CD14-positive monocyte (primary cell): ENCODE measurements around the gene TMEM42. TPM values are rescaled to one million over a fixed set of nuclear protein-coding genes. Genes with fewer than 3 reads are reported as not detected.
A peak's percentile ranks its signal among the peaks of the same experiment; 100 is the strongest.

Experiments
- DNase-seq, 3 donors: peaks; one replicate each; pipeline ENCODE4 v3.0.0-alpha.2; 2011 to 2022
- H2AFZ ChIP-seq: 2 replicates; pipeline ENCODE4 v1.6.0; 2012; ENCODE audit warnings: mild to moderate bottlenecking, low read depth, low read length, inconsistent platforms; ENCODE audit not compliant: insufficient read depth, poor library complexity, severe bottlenecking
- H3K27ac ChIP-seq, 2 donors: 1 replicate in 1 of 2; 2 replicates in 1 of 2; pipeline ENCODE4 v1.5.1; 2012 to 2013; ENCODE audit warnings: low read length in 2 of 2, control low read depth in 1 of 2, inconsistent platforms in 1 of 2, low read depth in 1 of 2, mild to moderate bottlenecking in 1 of 2
- H3K27me3 ChIP-seq, 2 donors: one replicate each; pipeline versions ENCODE4 v1.6.0 to v1.6.1; 2011 to 2013; ENCODE audit warnings: low read length in 2 of 2; ENCODE audit not compliant: control insufficient read depth in 2 of 2, insufficient read depth in 2 of 2
- H3K36me3 ChIP-seq, 2 donors: replicated peaks in 1 of 2; 1 replicate in 1 of 2; 2 replicates in 1 of 2; pipeline versions ENCODE4 v1.5.1 to v1.6.1; 2012 to 2013; ENCODE audit warnings: low read length in 2 of 2, control low read depth in 1 of 2, inconsistent platforms in 1 of 2, mild to moderate bottlenecking in 1 of 2; ENCODE audit not compliant: insufficient read depth in 2 of 2, control insufficient read depth in 1 of 2
- H3K4me1 ChIP-seq, 2 donors: 1 replicate in 1 of 2; 2 replicates in 1 of 2; pipeline versions ENCODE4 v1.5.1 to v1.6.1; 2012 to 2013; ENCODE audit warnings: low read length in 2 of 2, control low read depth in 1 of 2, inconsistent platforms in 1 of 2, mild to moderate bottlenecking in 1 of 2, moderate library complexity in 1 of 2; ENCODE audit not compliant: insufficient read depth in 2 of 2, control insufficient read depth in 1 of 2
- H3K4me2 ChIP-seq: replicated peaks from 2 replicates; pipeline ENCODE3; 2012; ENCODE audit warnings: low read length, moderate library complexity, mild to moderate bottlenecking; ENCODE audit not compliant: poor library complexity, severe bottlenecking; ENCODE audit errors: extremely low read depth
- H3K4me3 ChIP-seq, 3 experiments: fragments of 200-600 bp in 1 of 3; sonication (generic) in 1 of 3; replicated peaks in 1 of 3; 1 replicate in 2 of 3; 2 replicates in 1 of 3; pipeline ENCODE4 v1.5.1; 2011 to 2013; ENCODE audit warnings: low read length in 3 of 3, mild to moderate bottlenecking in 3 of 3, control low read depth in 2 of 3, low read depth in 2 of 3, inconsistent platforms in 1 of 3, moderate library complexity in 1 of 3
- H3K79me2 ChIP-seq: 2 replicates; pipeline ENCODE4 v1.6.0; 2012; ENCODE audit warnings: mild to moderate bottlenecking, control low read depth, inconsistent platforms, low read length, moderate library complexity; ENCODE audit not compliant: insufficient read depth
- H3K9ac ChIP-seq: 2 replicates; pipeline ENCODE4 v1.6.0; 2017; ENCODE audit warnings: low read length, mild to moderate bottlenecking; ENCODE audit not compliant: insufficient read depth, poor library complexity, severe bottlenecking
- H3K9me3 ChIP-seq, 2 donors: replicated peaks in 1 of 2; 1 replicate in 1 of 2; 2 replicates in 1 of 2; pipeline versions ENCODE4 v1.5.1 to v1.6.1; 2012 to 2013; ENCODE audit warnings: low read length in 2 of 2, control low read depth in 1 of 2; ENCODE audit not compliant: control insufficient read depth in 1 of 2, insufficient read depth in 1 of 2
- H4K20me1 ChIP-seq: 2 replicates; pipeline ENCODE4 v1.6.0; 2012; ENCODE audit warnings: mild to moderate bottlenecking, low read length, control low read depth, moderate library complexity; ENCODE audit not compliant: insufficient read depth
- H3K27ac Mint-ChIP-seq, 7 donors: one replicate each; pipeline ENCODE4 v1.8.0; 2020; ENCODE audit warnings: mild to moderate bottlenecking in 7 of 7, mixed read lengths in 7 of 7, moderate library complexity in 6 of 7, inconsistent platforms in 2 of 7
- H3K27me3 Mint-ChIP-seq, 3 donors: one replicate each; pipeline ENCODE4 v1.8.0; 2021 to 2022; ENCODE audit warnings: low read depth in 3 of 3, mild to moderate bottlenecking in 3 of 3, mixed read lengths in 3 of 3, moderate library complexity in 3 of 3, inconsistent platforms in 1 of 3
- H3K36me3 Mint-ChIP-seq, 2 donors: one replicate each; pipeline ENCODE4 v1.8.0; 2020; ENCODE audit warnings: mixed read lengths in 2 of 2, inconsistent platforms in 1 of 2, mild to moderate bottlenecking in 1 of 2
- H3K4me1 Mint-ChIP-seq: one replicate; pipeline ENCODE4 v1.8.0; 2020; ENCODE audit warnings: mild to moderate bottlenecking, mixed read lengths
- H3K4me3 Mint-ChIP-seq, 2 donors: one replicate each; pipeline ENCODE4 v1.8.0; 2020; ENCODE audit warnings: mild to moderate bottlenecking in 2 of 2, mixed read lengths in 2 of 2, moderate library complexity in 1 of 2
- H3K9me3 Mint-ChIP-seq, 7 donors: one replicate each; pipeline ENCODE4 v1.8.0; 2020 to 2022; ENCODE audit warnings: mixed read lengths in 7 of 7, mild to moderate bottlenecking in 6 of 7, moderate library complexity in 6 of 7, inconsistent platforms in 2 of 7
- CTCF ChIP-seq: fragments of 200-600 bp; IDR thresholded peaks from one replicate; pipeline ENCODE4 v1.8.0; 2022; ENCODE audit warnings: antibody characterized with exemption, mild to moderate bottlenecking
- WGBS: methylation state at CpG from one replicate; pipeline ENCODE4 v1.1.5; 2013; ENCODE audit warnings: missing lambda C conversion rate; ENCODE audit not compliant: insufficient coverage; 5-methylcytosine and 5-hydroxymethylcytosine counted together
- intact Hi-C, 2 donors: fragments of 100-400 bp; cut with micrococcal nuclease; formaldehyde crosslinking; loops; one replicate each; pipeline versions ENCODE4 v1.15.0 to v1.15.1; 2023
- polyA plus RNA-seq, 3 donors: library from polyadenylated mRNA; depleted of rRNA in 1 of 3; unstranded in 2 of 3; stranded (reverse) in 1 of 3; fragments of 300-500 nt in 2 of 3; fragments of >200 nt in 1 of 3; fragmentation: Illumina TruSeq in 2 of 3; gene quantifications; 1 replicate in 2 of 3; 2 replicates in 1 of 3; pipeline ENCODE4 v1.2.3, GENCODE V29; 2012 to 2021

Gene TMEM42
- polyA plus RNA-seq, 3 donors: 16.2 to 31.2 (median 27.5) TPM

- peaks cover 8% of the 10 kb centered on the region in 2 donors for H3K27me3 ChIP-seq
- no peak overlapping the region for H2AFZ ChIP-seq
- no peaks in the 10 kb centered on the region for H4K20me1 ChIP-seq
Measured at GRCh38 chr3:44910693-44911092, 49.0 kb downstream of the TMEM42 start.

GRCh38 chr3:44913868-44914468 lies 52.3 kb downstream of the TMEM42 start:
- Histone ChIP-seq H3K27ac (no peak overlapping the region), H4K20me1 (no peaks in the 10 kb centered on the region), H3K36me3 (peaks cover 18 to 35% of the 10 kb centered on the region in 2 donors), H3K4me2 (no peak overlapping the region), H3K9me3 (no peaks in the 10 kb centered on the region), H3K4me3 (no peak overlapping the region), H3K79me2 (no peaks in the 10 kb centered on the region), H3K4me1 (no peaks in the 10 kb centered on the region), H3K27me3 (peaks cover 4 to 7% of the 10 kb centered on the region in 2 donors), H3K9ac (no peak overlapping the region), H2AFZ (no peak overlapping the region)
- Mint-ChIP-seq H3K27me3 (peaks cover 11 to 18% (median 15%) of the 10 kb centered on the region in 3 donors), H3K4me1 (no peaks in the 10 kb centered on the region), H3K9me3 (peaks cover 0 to 9% (median 1%) of the 10 kb centered on the region in 7 donors), H3K36me3 (peaks cover 27 to 30% of the 10 kb centered on the region in 2 donors), H3K27ac (no peak overlapping the region), H3K4me3 (no peak overlapping the region)
- WGBS: 14% methylated on average over 4 of the region's 4 CpGs
- intact Hi-C loops: loop anchor here (5.0 kb wide), 1 partner anchor 382 kb away; no protein-coding TSS in a partner anchor
- peak; percentile 82 for TF ChIP-seq CTCF
- peak; percentile 35 to 67 (median 57) for DNase-seq

More at GRCh38 chr3:44910693-44911092, 49.0 kb downstream of the TMEM42 start:
- Mint-ChIP-seq H3K36me3 (peaks cover 1 to 5% of the 10 kb centered on the region in 2 donors), H3K4me3 (no peak overlapping the region), H3K9me3 (peaks cover 0 to 13% (median 6%) of the 10 kb centered on the region in 7 donors), H3K27me3 (peaks cover 13 to 29% (median 14%) of the 10 kb centered on the region in 3 donors), H3K27ac (no peak overlapping the region), H3K4me1 (no peaks in the 10 kb centered on the region)
- H3K9me3 ChIP-seq: no peaks in the 10 kb centered on the region
- no peak overlapping the region for H3K27ac ChIP-seq
- peaks cover 0 to 2% of the 10 kb centered on the region in 2 donors for H3K36me3 ChIP-seq
- H3K4me3 ChIP-seq: no peak overlapping the region
- intact Hi-C loops: loop anchor here (5.0 kb wide), 1 partner anchor 378 kb away; no protein-coding TSS in a partner anchor
- TF ChIP-seq CTCF: no peak
- no peak overlapping the region for H3K9ac ChIP-seq
- WGBS: 80% methylated on average over 1 of the region's 3 CpGs
- no peaks in the 10 kb centered on the region for H3K79me2 ChIP-seq
- no peak overlapping the region for H3K4me2 ChIP-seq
- DNase-seq: no peak
- H3K4me1 ChIP-seq: no peaks in the 10 kb centered on the region
